ENCODE data around the gene PHIP.

The PHIP gene

DNA sequence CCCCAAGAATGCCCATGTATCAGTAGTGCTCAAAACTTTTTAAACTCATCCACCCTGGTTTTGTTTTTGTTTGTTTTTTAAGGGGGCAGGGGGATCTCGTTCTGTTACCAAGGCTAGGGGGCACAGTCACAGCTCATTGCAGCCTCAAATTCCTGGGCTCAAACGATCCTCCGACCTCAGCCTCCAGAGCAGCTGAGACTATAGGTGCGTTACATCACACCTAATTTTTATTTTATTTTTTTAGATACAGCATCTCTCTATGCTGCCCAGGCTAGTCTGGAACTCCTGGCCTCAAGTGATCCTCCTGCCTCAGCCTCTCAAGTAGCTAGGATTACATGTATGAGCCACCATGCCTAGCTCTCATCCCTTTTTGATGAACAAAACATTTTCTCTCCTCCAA lies 11.2 kb downstream of the PHIP start:
- no peak for FAIRE-seq

DNA sequence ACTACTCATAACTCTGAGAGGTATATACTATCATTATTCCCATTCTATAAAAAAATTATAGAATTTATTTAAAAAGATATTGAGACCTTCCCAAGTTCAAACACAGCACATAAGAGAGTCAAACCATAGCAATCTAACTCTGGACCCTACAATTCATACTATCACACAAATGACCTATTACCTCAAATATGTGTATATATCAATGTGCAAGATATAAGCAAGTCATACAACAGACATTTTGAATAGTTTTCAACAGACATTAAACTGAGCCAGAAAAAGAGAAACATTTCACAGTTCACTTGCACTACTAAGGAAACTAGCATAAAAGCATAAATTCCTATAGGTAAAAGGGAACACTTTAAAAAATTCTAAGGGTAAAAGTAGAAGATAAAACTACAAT lies 11.7 kb downstream of the PHIP start:
- no peak for FAIRE-seq

- no peak for FAIRE-seq
These were observed 12.8 kb downstream of the PHIP start for GRCh38 chr6:79065232-79065631.

- no peak for FAIRE-seq
These were observed 13.4 kb downstream of the PHIP start for GRCh38 chr6:79064635-79065034.

DNA sequence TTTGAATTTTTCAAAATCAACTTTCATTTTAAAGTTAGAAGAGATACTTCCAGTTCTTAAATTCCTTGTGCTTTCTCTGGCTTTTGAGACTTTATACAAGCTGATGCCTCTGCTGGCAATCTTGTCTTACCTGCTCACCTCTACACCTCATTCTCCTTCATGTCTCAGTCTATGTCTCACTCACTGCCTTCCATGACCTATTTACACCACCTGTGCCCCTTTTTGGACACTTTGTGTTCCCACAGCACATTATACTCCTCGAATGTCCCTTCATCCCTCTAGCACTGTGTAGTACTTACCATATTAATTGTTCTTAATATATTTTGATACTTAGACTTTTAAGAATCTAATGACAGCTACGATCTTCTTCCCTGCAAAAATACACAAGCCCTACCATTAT lies 15.3 kb downstream of the PHIP start:
- FAIRE-seq, result no peak

- FAIRE-seq, result no peak
These were observed 20.3 kb downstream of the PHIP start for GRCh38 chr6:79057746-79058145.

GRCh38 chr6:79056226-79056625 lies 21.8 kb downstream of the PHIP start:
- no peak for FAIRE-seq

DNA sequence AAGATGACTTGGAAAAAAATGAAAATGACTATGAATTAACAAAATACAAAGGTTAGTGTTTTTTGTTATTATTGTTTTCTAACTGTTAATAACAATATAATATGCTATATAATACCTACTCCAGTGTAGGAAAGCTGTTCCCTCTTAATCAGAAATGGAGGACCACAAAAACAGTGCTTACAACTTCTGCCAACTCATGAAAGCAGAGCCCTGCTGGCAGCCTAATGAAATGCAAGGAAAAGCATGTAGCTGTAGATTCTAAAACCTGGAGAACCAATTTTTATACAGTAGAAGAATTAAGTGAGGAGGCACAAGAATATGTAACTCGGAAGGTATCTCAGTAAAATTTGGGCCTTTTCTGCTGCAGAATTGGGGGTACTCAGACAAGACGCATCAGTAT lies 29.4 kb downstream of the PHIP start:
- FAIRE-seq, result peak; percentile 21

DNA sequence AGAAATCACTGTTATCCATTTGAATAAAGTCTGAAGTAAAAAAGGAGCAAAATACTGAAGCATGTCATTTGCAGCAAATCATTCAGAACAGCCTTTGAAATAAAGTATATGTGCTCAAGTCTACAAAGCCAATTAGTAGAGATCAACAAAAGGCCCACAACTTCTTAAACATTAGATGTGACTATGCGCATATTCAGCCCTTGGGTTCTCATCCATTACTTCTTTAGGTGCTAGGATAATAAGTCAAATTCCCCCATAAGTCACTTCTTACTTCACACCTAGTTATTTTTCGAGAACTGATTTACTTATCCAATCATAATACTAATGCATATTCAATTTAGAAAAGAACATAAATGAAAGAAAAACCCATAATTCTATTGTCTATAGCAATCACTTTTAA lies 31.0 kb downstream of the PHIP start:
- no peak for FAIRE-seq

- FAIRE-seq, result no peak
These were observed 32.1 kb downstream of the PHIP start for GRCh38 chr6:79045966-79046365.

GRCh38 chr6:79042799-79043126 lies 35.3 kb downstream of the PHIP start:
- FAIRE-seq, result no peak

GRCh38 chr6:79042088-79042798 lies 35.8 kb downstream of the PHIP start:
- FAIRE-seq, result peak; percentile 39

DNA sequence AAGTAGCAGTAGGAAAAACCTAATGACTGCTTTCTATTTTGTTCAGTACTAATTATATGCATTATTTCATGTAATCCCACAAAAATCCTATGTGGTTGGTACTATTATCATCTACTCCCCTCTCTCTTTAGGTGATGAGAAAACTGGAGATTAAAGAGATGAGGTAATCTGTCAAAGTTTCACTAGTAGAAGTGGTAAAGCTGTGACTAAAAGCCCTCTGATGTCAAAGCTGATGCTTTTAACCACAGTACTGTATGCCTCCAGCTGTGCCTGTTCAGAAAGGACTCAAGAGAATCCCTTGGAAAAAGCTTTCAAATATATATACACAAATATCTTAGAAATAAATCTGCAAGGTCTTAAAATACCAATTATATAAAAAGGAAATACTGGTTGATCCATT lies 38.0 kb downstream of the PHIP start:
- FAIRE-seq, result no peak

- FAIRE-seq, result no peak
These were observed 40.0 kb downstream of the PHIP start for GRCh38 chr6:79038061-79038460.

GRCh38 chr6:79034865-79035264 lies 43.2 kb downstream of the PHIP start:
- FAIRE-seq, result no peak

GRCh38 chr6:79033279-79033678 lies 44.8 kb downstream of the PHIP start:
- FAIRE-seq, result no peak

DNA sequence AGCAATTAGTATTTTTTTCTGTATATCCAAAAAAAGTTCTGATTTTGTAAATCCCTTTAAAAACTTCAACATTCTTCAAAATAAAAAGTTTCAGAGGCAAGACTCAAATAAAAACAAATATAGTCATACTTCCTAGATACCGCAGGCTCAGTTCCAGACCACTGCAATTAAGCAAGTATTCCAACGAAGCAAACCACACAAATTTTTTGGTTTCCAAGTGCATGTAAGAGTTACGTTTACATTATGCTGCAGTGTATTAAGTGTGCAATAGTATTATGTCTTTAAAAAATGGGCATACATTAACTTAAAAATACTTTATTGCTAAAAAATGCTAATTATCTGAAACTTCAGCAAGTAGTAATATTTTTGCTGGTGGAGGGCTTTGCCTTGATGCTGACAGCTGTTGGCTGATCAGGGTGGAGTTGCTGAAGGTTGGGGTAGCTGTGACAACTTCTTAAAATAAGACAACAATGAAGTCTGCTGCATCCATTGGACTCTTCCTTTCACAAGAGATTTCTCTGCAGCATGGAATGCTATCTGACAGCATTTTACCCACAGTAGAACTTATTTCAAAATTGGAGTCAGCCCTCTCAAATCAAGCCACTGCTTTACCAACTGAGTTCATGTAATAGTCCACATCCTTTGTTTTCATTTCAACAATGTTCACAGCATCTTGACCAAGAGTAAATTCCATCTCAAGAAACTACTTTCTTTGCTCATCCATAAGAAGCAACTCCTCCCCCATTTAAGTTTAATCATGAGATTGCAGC lies 46.0 kb downstream of the PHIP start:
- no peak for FAIRE-seq

GRCh38 chr6:79030511-79030910 lies 47.5 kb downstream of the PHIP start:
- FAIRE-seq, result no peak

DNA sequence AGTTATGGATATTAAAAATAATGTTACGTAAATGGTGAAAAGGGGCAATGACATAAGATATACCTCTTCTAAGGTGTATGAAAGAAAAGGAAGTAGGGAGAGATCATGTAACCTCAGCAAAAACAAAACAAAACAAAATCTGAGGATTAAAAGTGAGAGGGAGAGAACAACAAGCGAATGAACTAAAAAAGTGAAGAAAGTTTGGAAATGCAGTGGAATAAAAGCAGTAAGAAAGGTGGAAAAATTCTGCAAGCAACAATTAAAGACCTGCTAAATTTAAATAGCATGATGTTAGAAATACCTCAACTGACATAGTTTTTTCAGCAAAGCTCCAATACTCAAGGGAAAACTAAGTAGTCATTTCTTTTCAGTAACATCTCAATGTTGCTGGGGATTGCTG lies 48.0 kb downstream of the PHIP start:
- FAIRE-seq, result no peak

- FAIRE-seq, result no peak
These were observed 49.3 kb downstream of the PHIP start for GRCh38 chr6:79028641-79029314.

DNA sequence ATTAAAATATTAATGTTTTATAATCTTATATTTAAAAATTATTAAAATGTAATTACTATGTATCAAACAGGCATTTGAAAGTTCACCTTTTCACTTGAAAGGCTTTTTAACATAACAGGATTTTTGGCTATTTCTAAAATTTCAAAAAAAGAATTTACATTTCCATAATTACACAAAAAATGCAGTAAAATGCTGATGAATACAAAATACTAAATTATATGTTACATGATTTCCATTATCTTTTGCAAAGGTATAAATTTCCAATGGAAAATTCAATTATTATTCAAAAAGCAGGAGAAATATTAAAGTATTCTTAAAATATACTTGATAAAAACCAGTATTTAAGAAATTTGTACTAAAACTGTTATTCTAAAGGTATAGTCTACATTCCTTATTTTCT lies 66.1 kb downstream of the PHIP start:
- FAIRE-seq, result peak; percentile 76

GRCh38 chr6:79010422-79010821 lies 67.6 kb downstream of the PHIP start:
- no peak for FAIRE-seq

DNA sequence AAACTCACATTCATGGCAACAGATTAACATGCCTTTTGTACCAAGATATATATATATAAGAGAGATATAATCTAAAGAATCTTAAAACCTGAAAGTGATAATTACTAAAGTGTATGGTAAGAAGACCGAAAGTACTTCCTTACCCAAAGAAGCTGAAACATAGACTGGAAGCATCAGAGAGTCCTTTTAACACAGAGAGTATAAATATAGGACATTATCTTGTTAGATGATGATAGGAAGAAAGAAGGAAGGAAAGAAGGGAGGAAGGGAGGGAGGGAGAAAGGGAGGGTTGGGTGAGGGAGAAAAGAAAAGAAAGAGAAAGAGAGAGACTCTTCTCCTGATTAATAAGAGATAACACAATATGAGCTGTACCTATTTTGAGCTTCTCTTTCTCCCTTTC lies 68.2 kb downstream of the PHIP start:
- FAIRE-seq, result no peak

DNA sequence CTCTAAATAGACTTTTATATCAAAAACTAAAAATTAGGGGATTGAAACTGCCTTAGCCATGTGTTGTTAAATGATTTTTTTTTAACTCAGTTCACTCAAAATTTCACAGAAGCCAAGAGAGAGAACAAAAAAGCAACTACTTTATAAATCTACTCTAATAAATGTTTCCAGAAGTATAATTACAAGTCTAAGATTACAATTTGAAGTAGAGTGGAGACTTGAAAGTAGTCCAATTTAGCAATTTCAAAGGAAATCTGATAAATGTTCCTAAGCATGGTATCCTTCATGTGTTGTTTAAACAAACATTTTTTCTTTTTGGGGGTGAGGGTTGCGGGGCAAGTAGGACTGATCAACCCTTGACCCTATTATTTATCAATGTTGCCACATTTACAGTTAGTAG lies 72.6 kb downstream of the PHIP start:
- peak; percentile 14 for FAIRE-seq

All from A204.1 (cell line).